GM18526 (cell line): ENCODE data around the gene COL24A1.

ENCODE experiments used
- POLR2A ChIP-seq: IDR thresholded peaks from 3 replicates; pipeline ENCODE4 v1.6.1; 2011; ENCODE audit not compliant: insufficient read length; ENCODE audit errors: extremely low read depth

COL24A1 gene

DNA sequence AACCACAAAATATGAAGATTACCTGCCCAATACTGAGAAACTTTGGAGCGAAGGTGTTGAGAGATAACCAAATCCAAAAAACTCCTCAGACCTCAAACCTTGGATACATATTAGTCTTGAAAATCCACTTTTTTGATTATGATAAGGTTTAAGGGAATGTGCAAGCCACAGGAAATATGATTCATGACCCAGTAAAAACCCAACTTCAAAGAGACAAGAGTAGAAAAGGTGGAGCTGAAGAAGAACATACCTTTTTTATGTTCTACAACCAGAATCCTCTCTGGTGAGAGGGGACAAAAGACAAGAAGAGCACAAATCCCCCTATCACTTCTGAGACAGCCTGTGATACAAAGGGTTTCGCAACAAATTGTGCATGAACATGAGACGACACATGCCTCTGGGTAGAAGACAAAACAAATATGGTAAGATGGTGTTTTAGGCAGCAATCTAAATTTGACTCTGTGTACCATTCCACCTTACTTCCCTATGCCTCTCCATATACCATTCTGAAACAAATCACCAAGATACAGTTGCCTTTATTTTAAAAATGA lies 37.3 kb downstream of the COL24A1 start:
- no peak for TF ChIP-seq POLR2A

DNA sequence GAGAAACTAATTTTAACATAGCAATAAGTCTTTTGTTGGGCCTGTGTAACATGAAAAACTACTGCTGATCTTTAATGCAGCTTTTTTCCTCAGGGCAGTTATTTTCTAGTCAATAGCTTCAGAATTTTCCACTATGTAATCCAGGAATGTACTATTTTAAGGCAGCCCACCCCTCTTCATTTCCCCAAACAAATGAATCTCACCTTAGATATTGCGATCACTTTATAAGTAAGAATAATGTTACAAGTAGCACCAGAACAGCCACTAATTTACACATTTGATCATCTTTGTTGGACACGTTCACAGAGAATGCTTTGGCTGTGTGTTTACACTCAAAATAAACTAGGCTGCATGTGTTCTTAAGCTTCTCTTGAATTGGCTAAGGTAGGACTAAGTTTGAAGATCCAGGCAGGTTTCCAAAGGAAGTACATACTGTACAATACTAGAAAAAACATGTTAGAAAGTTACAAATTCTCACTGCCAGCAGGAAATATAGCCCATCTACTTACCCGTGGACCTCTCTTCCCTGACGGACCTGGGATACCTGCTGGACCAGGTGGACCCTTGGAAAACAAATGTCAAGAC lies 41.7 kb downstream of the COL24A1 start:
- TF ChIP-seq POLR2A, result no peak

DNA sequence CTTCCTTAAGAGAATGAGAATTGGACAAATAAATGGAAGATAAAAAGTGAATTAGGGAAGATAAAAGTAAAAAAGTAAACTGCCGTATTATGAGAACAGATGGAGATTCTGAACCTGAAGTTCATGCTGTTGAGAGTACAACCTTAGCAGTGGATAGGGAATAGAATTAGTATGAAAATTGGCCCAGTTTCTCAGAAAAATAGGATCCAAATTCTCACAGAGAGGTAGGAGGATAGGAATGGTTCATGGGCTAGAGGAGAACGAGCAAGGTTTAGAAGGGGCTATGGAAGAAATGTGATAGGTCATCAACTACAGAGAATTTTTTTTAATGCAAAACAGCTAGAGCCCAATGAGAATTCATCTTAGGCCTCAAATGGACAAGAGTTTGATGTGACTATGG lies 42.3 kb downstream of the COL24A1 start:
- no peak for TF ChIP-seq POLR2A

DNA sequence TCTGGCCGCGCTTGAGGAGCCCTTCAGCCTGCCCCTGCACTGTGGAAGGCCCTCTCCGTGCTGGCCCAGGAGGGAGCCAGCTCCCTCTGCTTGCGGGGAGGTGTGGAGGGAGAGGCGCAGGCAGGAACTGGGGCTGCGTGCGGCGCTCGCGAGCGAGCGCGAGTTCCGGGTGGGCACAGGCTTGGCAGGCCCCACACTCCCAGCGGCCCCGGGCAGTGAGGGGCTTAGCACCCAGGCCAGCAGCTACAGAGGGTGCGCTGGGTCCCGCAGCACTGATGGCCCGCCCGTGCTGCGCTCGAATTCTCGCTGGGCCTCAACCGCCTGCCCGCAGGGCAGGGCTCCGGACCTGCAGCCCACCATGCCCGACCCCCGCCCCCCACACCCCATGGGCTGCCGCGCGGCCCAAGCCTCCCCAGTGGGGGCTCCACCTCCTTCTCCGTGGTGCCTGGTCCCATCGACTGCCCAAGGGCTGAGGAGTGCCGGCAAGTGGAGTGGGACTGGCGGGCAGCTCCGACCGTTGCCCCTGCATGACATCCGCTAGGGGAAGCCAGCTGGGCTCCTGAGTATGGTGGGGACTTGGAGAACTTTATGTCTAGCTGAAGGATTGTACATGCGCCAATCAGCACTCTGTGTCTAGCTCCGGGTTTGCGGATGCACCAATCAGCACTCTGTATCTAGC lies 46.0 kb downstream of the COL24A1 start:
- no peak for TF ChIP-seq POLR2A

DNA sequence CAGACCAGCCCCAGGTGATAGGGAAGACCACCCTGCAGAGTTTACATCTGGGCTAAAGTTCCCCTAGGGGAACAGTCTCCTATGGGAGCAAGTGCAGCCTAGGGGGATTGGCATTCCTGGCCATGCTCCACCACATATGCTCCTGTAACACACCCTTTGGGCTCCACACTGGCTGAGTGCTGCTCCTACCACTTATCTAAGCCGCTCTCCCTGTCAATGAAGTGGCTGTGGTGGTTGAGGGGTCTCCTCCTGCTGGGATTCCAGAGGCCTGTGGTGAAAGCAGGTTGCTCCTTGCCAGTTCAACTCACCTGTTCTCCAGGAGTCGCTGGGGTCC lies 51.1 kb downstream of the COL24A1 start:
- no peak for TF ChIP-seq POLR2A

DNA sequence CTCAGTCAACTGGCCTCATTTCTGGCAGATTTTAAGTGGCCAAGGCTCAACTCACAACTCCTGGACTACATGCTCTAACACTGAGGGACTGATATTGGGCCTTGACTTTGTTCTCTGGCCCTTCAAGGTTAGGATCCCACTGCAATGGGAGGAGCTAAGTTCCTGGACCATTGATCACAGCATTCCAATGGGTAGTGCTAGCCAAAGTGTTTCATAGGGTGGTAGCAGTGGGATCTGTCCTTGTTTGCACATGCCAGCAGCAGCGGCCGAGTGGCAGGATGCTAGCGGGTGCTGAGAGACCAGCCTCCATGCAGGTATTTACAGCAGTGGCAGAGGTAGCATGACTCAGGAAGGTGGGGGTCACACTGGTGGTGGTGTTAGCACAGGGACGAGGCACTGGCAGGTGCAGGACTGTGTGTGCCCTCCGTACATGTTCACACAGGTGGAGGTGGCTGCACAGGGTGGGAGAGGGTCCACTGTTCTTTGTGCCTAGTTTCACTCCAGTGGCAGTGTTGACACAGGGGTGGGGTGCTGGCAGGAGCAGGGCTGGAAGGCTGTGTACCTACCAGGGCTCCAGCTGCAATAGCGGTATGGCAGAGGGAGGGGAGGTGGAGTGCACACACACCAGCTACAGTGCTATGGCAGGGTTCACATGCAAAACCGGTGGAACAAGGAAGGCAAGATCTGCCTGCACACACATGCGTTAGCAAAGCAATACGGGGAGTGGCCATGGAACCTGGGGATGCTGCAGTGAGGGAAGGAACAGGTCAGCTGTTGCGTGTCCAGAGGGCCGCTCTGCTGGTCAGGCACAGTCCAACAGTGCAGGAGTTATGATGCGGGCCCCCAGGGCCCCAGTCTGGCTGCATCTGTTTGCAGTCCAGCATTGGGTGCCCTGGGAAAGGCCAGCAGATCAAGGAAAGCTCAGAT lies 51.7 kb downstream of the COL24A1 start:
- no peak for TF ChIP-seq POLR2A

DNA sequence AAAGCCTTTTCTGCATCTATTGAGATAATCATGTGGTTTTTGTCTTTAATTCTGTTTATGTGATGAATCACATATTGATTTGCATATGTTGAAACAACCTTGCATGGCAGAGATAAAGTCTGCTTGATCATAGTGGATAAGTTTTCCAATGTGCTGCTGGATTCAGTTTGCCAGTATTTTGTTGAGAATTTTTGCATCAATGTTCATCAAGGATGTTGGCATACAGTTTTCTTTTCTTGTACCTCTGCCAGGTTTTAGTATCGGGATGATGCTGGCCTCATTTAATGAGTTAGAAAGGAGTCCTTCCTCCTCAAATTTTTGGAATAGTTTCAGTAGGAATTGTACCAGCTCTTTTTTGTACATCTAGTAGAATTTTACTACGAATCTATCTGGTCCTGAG lies 55.0 kb downstream of the COL24A1 start:
- TF ChIP-seq POLR2A, result no peak

DNA sequence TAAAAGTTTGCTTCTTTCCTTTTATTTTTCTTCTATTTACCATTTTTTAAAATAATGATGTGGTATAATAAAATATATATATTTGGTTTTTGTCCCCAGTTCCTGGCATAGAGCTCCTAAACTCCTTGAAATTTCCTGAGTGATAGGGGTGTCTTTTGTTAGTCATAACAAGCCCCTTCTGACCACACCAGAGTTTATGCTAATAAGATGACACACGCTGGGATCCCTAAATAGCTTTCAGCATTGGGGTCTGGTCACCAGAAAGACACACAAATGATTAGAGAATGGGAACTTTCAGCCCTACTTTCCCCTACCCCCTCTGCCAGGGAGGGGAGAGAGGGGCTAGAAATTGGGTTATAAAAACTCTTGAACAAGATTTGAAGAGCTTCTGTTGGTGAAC lies 56.2 kb downstream of the COL24A1 start:
- no peak for TF ChIP-seq POLR2A

DNA sequence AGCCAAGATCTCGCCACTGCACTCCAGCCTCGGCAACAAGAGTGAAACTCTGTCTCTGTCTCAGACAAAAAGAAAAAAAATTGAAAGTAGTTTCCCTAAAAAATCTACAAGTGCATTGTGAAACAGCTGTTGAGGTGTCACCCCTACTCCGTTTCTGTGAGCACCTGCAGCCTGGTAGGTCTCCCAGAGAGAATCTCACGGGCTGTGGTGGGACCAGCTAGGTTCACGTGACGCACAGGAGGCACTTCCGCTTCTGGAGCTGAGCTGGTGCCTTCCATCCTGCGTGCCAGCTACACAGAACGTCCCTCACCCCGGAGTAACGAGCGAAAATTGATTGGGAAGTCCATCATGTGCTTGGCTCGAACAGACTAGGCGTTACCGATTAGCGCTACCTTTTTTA lies 66.8 kb downstream of the COL24A1 start:
- no peak for TF ChIP-seq POLR2A

DNA sequence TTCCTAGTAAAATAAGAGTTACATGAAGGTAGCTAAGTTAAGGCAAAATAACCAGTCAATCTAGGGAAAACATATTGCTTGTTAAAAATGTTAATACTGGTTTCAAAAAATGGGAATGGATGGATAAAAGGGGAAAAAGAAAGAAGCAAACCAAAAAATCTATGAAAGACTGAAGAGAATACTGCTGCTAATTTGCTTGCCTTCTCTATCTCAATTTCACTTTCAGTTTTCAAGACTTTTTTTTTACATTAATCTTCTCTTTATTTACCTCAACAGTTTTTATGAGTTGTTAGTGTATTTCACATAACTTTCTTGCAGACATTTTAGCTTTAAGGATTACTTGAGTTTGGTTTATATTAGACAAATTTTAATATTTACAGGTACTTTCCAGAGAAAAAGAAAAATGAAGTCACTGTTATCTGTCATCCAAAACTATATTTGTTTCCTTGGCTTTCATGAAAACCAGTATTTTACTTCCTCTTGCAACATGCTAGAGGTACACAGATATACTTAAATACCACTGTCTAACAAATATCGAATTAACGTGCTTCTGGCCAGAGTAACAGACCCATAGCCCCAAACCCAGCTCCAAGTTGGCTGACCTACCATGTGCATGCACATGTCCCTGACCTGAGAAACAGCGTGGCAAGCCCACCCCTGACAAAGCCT lies 70.7 kb downstream of the COL24A1 start:
- no peak for TF ChIP-seq POLR2A

DNA sequence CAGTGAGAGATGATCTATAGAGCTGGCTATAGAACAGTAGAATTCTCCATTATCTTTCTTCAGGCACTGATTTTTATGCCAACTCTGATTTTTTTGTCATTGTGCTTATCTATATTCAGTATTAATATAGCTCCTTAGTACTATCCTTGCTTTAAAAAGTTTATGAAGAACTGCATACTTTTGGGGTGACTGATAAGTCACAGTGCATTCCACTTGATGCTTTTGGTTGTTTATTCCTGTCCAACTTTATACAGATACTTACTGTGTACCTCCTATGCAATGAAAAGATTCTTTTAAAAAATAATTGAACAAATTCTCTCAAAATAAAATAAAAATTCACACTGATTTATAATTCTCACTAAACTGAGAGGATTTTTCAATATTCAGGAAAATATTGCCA lies 71.6 kb downstream of the COL24A1 start:
- TF ChIP-seq POLR2A, result no peak

DNA sequence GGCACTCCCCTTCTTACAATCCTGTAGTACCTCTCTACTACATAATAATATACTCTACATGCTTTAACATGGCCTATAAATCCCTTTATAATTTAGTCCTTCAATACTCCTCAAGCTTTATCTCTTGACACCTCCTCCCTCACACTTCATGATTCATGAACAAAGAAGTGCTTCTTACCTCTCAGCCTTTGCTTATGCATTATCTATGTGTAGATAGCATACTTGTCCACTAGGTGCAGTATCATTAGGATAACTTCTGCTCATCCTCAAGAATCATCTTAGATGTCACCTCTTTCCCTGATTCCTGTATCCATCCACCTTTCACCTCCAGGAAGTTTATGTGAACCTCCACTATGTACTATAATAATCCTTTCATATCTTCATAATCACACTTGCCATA lies 74.4 kb downstream of the COL24A1 start:
- TF ChIP-seq POLR2A, result no peak

DNA sequence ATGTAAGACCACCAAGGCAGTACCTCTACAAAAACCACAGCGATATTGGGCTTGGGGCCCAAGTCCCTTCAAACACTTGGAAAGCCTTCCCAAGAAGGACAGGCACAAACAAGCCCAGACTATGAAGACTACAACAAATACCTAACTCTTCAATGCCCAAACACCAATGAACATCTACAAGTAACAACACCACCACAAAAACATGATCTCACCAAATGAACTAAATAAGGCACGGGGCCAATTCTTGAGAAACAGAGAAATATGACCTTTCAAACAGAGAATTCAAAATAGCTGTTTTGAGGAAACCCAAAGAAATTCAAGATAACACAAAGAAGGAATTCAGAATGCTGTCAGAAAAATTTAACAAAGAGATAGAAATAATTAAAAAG lies 86.8 kb downstream of the COL24A1 start:
- TF ChIP-seq POLR2A, result no peak

DNA sequence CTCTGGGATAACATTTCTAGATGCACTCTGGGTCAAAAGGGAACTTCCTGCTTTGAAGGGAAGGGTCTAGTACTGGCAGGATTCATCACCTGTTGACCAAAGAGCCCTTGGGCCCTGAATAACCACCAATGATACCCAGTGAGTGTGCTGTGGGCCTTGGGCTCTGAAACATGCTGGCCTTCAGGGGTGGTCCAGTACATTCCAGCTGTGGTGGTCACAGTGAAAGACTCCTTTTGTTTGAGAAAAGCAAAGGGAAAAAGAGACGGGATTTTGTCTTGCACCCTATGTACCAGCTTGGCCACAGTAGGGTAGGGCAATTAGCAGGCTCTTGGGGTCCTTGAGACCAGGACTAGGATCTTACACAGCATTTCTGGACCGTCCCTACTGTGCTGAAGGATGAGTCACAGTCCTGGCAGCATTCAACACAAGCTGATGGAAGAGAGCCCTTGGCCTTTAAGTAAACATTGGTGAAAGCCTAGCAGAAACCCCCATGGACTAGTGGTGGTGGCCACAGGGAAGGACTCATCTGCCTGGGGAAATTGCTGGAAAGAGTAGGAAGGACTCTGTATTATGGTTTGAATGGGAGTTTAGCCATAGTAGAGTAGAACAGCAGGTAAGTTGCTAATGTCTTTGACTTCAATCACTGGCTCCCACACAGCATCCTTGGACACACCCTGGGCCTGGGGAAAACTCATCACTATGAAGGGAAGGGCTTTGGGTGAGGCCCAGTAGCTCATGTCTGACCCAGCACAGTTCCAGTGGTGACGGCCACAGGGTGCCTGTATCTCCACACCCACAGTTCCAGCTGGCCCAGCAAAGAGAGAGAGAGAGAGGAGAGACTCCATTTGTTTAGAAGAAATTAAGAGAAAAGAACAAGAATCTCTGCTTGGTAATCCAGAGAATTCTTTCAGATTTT lies 87.5 kb downstream of the COL24A1 start:
- no peak for TF ChIP-seq POLR2A
